Common myeloid progenitor, CD34-positive (primary cell): Measurements from ENCODE around the gene SLC2A9.

Experiments used
- CTCF ChIA-PET: fragments of 350-600 bp; sonication (Branson Sonifier 250); formaldehyde crosslinking; loops from one replicate; lab custom pipeline; 2021; ENCODE audit warnings: antibody characterized with exemption; lab: Charles Lee
- POLR2A ChIA-PET: fragments of 350-600 bp; sonication (Branson Sonifier 250); formaldehyde crosslinking; loops from one replicate; lab custom pipeline; 2021; ENCODE audit warnings: antibody characterized with exemption; lab: Charles Lee
- DNase-seq, 3 donors: peaks; one replicate each; pipeline versions ENCODE4 v3.0.0 to v3.0.0-alpha.2; 2013
- H3K27ac ChIP-seq, 2 experiments: 1 replicate in 1 of 2; 2 replicates in 1 of 2; pipeline ENCODE4 v1.7.0; 2013; ENCODE audit warnings: inconsistent platforms in 2 of 2, low read length in 2 of 2, mild to moderate bottlenecking in 2 of 2, low read depth in 1 of 2, moderate library complexity in 1 of 2; ENCODE audit not compliant: severe bottlenecking in 2 of 2, insufficient read depth in 1 of 2, poor library complexity in 1 of 2
- H3K27me3 ChIP-seq, 5 experiments: replicated peaks in 2 of 5; 1 replicate in 3 of 5; 2 replicates in 2 of 5; pipeline versions ENCODE4 v1.6.1 to v1.7.0; 2013; ENCODE audit warnings: low read length in 4 of 5, mild to moderate bottlenecking in 2 of 5, moderate library complexity in 2 of 5, inconsistent platforms in 1 of 5; ENCODE audit not compliant: insufficient read depth in 5 of 5, control insufficient read depth in 4 of 5
- H3K36me3 ChIP-seq, 4 experiments: 1 replicate in 2 of 4; 2 replicates in 2 of 4; pipeline versions ENCODE4 v1.6.1 to v1.7.0; 2013; ENCODE audit warnings: low read length in 3 of 4, control low read depth in 1 of 4, mild to moderate bottlenecking in 1 of 4; ENCODE audit not compliant: control insufficient read depth in 4 of 4, insufficient read depth in 4 of 4
- H3K4me1 ChIP-seq, 4 experiments: 1 replicate in 3 of 4; 2 replicates in 1 of 4; pipeline versions ENCODE4 v1.6.1 to v1.7.1; 2013; ENCODE audit warnings: low read length in 3 of 4, mild to moderate bottlenecking in 3 of 4, control low read depth in 1 of 4, inconsistent platforms in 1 of 4, moderate library complexity in 1 of 4; ENCODE audit not compliant: control insufficient read depth in 4 of 4, insufficient read depth in 4 of 4; ENCODE audit errors: control extremely low read depth in 1 of 4
- H3K4me3 ChIP-seq, 7 experiments: 1 replicate in 4 of 7; 2 replicates in 3 of 7; pipeline versions ENCODE4 v1.5.1 to v1.7.0; 2013; ENCODE audit warnings: mild to moderate bottlenecking in 7 of 7, low read length in 6 of 7, moderate library complexity in 6 of 7, inconsistent platforms in 2 of 7, low read depth in 2 of 7, control low read depth in 1 of 7; ENCODE audit not compliant: insufficient read depth in 4 of 7, control insufficient read depth in 1 of 7; ENCODE audit errors: extremely low read depth in 1 of 7
- H3K9me3 ChIP-seq, 5 experiments: 1 replicate in 4 of 5; 2 replicates in 1 of 5; pipeline versions ENCODE4 v1.6.1 to v1.7.1; 2013; ENCODE audit warnings: low read length in 4 of 5, mild to moderate bottlenecking in 2 of 5, inconsistent platforms in 1 of 5, low read depth in 1 of 5, moderate library complexity in 1 of 5; ENCODE audit not compliant: control insufficient read depth in 4 of 5, insufficient read depth in 2 of 5; ENCODE audit errors: control extremely low read depth in 1 of 5
- WGBS: methylation state at CpG from one replicate; pipeline ENCODE4 v1.1.5; 2013; ENCODE audit not compliant: insufficient coverage; 5-methylcytosine and 5-hydroxymethylcytosine counted together

Gene SLC2A9

DNA sequence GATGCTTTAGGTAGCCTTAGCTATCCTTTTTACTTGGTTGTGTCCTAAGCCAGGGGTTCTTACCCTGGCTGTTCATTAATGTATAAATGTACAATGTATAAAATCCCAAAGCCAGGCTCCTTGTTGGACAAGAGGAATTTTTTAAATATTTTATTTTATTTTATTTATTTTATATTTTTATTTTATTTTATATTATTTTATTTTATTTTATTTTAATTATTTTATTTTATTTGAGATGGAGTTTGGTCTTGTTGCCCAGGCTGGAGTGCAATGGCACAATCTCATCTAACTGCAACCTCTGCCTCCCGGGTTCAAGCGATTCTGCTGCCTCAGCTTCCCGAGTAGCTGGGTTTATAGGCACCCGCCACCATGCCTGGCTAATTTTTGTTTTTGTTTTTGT lies 8.1 kb upstream of the SLC2A9 start:
- H3K27me3 ChIP-seq, result peaks cover 0 to 2% (median 0%) of the 10 kb centered on the region in 5 experiments
- H3K36me3 ChIP-seq, result no peaks in the 10 kb centered on the region
- CTCF ChIA-PET, result interaction anchor here (1.2 kb wide), 1 partner anchor 40 kb away, joined by 3 read pairs; no protein-coding TSS in a partner anchor
- 100% methylated on average over 1 of the region's 4 CpGs for WGBS
- peaks cover 2 to 17% (median 13%) of the 10 kb centered on the region in 4 experiments for H3K4me1 ChIP-seq
- no peak overlapping the region for H3K4me3 ChIP-seq
- no peaks in the 10 kb centered on the region for H3K9me3 ChIP-seq
- no peak for DNase-seq
- POLR2A ChIA-PET, result no interaction called here
- no peak overlapping the region for H3K27ac ChIP-seq

DNA sequence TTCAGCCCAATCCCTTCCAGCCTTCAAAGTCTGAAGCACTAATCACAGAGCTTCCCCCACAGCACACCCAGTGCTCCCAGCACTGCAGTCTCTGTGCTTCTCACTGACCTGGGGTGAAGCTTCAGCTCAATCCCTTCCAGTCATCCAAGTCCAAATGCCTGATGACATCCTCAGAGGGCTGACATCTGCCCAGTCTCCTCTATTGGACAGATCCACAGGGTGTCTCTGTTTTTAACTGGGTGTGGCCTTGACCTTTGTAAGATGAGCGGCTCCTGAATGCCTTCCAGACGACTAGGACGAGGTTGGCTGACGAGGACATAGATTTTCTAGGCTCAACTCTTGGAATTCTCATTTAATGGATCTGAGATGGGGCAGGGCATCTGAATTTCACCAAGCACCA lies 7.6 kb upstream of the SLC2A9 start:
- H3K4me3 ChIP-seq, result no peak overlapping the region
- no peak overlapping the region for H3K27ac ChIP-seq
- no peaks in the 10 kb centered on the region for H3K36me3 ChIP-seq
- peaks cover 2 to 17% (median 13%) of the 10 kb centered on the region in 4 experiments for H3K4me1 ChIP-seq
- POLR2A ChIA-PET, result no interaction called here
- WGBS, result 96% methylated on average over 4 of the region's 4 CpGs
- peaks cover 0 to 2% (median 0%) of the 10 kb centered on the region in 5 experiments for H3K27me3 ChIP-seq
- H3K9me3 ChIP-seq, result no peaks in the 10 kb centered on the region
- CTCF ChIA-PET, result interaction anchor here (1.2 kb wide), 1 partner anchor 40 kb away, joined by 3 read pairs; no protein-coding TSS in a partner anchor
- no peak for DNase-seq

DNA sequence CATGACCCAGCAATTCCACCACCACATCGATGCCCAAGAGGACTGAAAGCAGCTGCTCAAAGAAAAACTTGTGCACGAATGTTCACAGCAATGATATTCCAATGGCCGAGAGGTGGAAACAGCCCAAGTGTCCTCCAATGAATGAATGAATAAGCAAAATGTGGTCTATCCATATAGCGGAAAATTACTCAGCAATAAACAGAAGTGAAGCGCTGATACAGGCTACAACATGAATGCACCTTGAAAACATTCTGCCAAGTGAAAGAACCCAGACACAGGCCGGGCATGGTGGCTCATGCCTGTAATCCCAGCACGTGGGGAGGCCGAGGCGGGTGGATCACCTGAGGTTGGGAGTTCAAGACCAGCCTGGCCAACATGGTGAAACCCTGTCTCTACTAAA lies 5.2 kb upstream of the SLC2A9 start:
- no peak overlapping the region for H3K27ac ChIP-seq
- WGBS, result 78% methylated on average over 8 of the region's 9 CpGs
- no peaks in the 10 kb centered on the region for H3K9me3 ChIP-seq
- no peak for DNase-seq
- ChIA-PET CTCF (interaction anchor here (1.2 to 6.1 kb wide), 3 partner anchors 12 to 37 kb away, joined by 3 to 26 read pairs (median 3); no protein-coding TSS in a partner anchor), POLR2A (no interaction called here)
- H3K4me1 ChIP-seq, result peaks cover 2 to 18% (median 12%) of the 10 kb centered on the region in 4 experiments
- no peaks in the 10 kb centered on the region for H3K36me3 ChIP-seq
- peaks cover 0 to 2% (median 0%) of the 10 kb centered on the region in 5 experiments for H3K27me3 ChIP-seq
- no peak overlapping the region for H3K4me3 ChIP-seq

DNA sequence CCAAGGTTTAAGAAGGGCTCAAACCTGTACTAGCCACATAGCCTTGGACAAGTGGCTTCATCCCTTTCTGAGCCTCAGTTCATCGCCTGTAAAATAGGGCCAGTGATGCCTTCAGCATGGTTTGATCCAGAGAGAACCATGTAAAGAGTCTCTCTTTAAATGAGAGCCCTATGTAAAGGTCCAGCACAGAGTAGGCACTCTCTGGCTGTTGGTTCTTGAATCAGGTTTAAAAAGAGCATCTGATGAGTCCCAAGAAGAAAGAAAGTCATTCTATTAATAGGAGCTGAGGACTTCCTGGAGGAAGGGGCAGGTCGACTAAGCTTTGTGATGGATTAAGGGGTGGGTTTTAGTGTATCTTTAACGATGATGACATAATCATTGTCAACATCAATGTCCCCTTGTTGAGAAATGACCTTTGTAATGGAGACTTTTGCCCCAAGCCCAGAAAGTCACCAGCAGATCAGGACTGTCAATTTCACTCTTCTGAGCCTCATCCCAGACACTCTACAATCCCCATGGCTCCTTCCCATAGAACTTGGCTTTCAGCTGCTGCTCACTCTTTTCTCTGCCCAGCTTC lies 4.0 kb upstream of the SLC2A9 start:
- H3K36me3 ChIP-seq, result no peaks in the 10 kb centered on the region
- no peak overlapping the region for H3K4me3 ChIP-seq
- 100% methylated on average over 1 of the region's 3 CpGs for WGBS
- H3K27me3 ChIP-seq, result peaks cover 0 to 2% (median 0%) of the 10 kb centered on the region in 5 experiments
- peaks cover 2 to 28% (median 21%) of the 10 kb centered on the region in 4 experiments for H3K4me1 ChIP-seq
- POLR2A ChIA-PET, result no interaction called here
- H3K9me3 ChIP-seq, result no peaks in the 10 kb centered on the region
- CTCF ChIA-PET, result interaction anchor here (6.1 kb wide), 1 partner anchor 10 kb away, joined by 26 read pairs; no protein-coding TSS in a partner anchor
- no peak for DNase-seq
- no peak overlapping the region for H3K27ac ChIP-seq

DNA sequence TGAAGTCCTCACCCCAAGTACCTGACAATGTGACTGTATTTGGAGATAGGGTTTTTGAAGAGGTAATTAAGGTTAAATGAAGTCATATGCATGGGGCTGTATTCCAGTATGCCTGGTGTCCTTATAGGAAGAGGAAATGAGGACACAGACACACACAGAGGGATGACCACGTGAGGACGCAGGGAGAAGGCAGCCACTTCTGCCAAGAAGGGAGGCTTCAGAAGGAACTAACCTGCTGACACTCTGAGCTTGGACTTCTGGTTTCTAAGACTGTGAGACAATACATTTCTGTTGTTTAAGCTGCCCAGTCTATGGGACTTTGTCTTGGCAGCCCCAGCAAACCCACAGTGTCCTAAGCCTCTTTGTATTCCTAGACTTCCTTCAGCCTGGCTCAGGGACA lies 3.0 kb upstream of the SLC2A9 start:
- no peak for DNase-seq
- Histone ChIP-seq H3K4me3 (no peak overlapping the region), H3K27ac (no peak overlapping the region), H3K9me3 (no peaks in the 10 kb centered on the region), H3K36me3 (no peaks in the 10 kb centered on the region), H3K4me1 (peaks cover 2 to 31% (median 24%) of the 10 kb centered on the region in 4 experiments), H3K27me3 (peaks cover 0 to 2% (median 0%) of the 10 kb centered on the region in 5 experiments)
- POLR2A ChIA-PET, result no interaction called here
- 92% methylated on average over 2 of the region's 2 CpGs for WGBS
- CTCF ChIA-PET, result interaction anchor here (2.4 to 6.1 kb wide), 2 partner anchors 9 kb away, joined by 10 to 26 read pairs; no protein-coding TSS in a partner anchor

DNA sequence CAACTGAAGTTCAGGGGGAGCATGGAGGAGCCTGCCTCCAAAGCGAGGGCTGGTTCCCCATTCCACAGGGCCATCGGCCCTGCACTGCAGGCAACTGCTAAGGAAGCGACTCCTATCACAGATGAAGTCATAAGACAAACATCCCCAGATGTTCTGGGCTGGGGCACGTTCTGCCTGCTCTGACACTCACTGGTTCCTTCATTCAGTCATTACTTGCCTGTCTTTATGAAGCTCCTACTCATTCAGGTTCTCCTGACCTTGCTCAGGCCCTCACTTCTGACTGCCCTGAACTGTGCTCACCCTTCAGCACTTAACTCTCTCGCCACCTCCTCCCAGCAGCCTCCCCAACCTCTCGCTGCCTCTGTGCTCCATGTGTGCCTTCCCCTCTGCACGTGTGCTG lies 2.5 kb upstream of the SLC2A9 start:
- Histone ChIP-seq H3K4me3 (no peak overlapping the region), H3K9me3 (no peaks in the 10 kb centered on the region), H3K36me3 (no peaks in the 10 kb centered on the region), H3K27ac (no peak overlapping the region), H3K27me3 (peaks cover 0 to 2% (median 0%) of the 10 kb centered on the region in 5 experiments), H3K4me1 (peaks cover 4 to 35% (median 29%) of the 10 kb centered on the region in 4 experiments)
- ChIA-PET POLR2A (no interaction called here), CTCF (interaction anchor here (2.4 to 6.1 kb wide), 3 partner anchors 9 to 39 kb away, joined by 10 to 32 read pairs (median 26); no protein-coding TSS in a partner anchor)
- 96% methylated on average over 7 of the region's 7 CpGs for WGBS
- no peak for DNase-seq

DNA sequence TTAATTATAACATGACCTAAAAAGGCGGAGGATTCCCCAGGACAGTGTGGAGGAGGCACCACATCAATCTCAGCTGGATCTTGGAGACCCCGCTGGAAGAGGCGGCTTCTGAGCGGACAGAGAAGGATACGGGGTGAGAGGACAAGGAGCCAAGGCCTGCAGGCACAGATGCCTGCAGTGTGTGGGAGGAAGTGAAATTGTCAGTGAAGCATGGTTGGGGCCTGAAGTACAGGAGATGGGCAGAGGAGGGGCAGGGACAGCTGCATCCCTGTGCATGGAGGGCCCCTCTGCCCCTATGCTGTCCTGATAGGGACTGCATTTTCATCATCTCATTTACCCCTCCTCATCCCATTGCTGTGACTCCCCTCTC lies 1.7 kb upstream of the SLC2A9 start:
- 100% methylated on average over 3 of the region's 5 CpGs for WGBS
- CTCF ChIA-PET, result interaction anchor here (2.4 to 6.1 kb wide), 3 partner anchors 8 to 40 kb away, joined by 10 to 32 read pairs (median 26); no protein-coding TSS in a partner anchor
- peaks cover 4 to 42% (median 33%) of the 10 kb centered on the region in 4 experiments for H3K4me1 ChIP-seq

More for the DNA sequence above, 1.7 kb upstream of the SLC2A9 start:
- Histone ChIP-seq H3K27me3 (peaks cover 0 to 2% (median 0%) of the 10 kb centered on the region in 5 experiments), H3K36me3 (no peaks in the 10 kb centered on the region), H3K9me3 (no peaks in the 10 kb centered on the region), H3K27ac (no peak overlapping the region), H3K4me3 (no peak overlapping the region)
- POLR2A ChIA-PET, result no interaction called here
- no peak for DNase-seq
